GM19351 (cell line): ENCODE data around the gene GSTA4.

ENCODE experiments used
- ATAC-seq: cut with Tn5 transposase; IDR thresholded peaks from one replicate; pipeline ENCODE4 v1.9.1; 2021; ENCODE audit warnings: mild to moderate bottlenecking, moderate library complexity; ENCODE audit not compliant: unreplicated experiment

Gene GSTA4

DNA sequence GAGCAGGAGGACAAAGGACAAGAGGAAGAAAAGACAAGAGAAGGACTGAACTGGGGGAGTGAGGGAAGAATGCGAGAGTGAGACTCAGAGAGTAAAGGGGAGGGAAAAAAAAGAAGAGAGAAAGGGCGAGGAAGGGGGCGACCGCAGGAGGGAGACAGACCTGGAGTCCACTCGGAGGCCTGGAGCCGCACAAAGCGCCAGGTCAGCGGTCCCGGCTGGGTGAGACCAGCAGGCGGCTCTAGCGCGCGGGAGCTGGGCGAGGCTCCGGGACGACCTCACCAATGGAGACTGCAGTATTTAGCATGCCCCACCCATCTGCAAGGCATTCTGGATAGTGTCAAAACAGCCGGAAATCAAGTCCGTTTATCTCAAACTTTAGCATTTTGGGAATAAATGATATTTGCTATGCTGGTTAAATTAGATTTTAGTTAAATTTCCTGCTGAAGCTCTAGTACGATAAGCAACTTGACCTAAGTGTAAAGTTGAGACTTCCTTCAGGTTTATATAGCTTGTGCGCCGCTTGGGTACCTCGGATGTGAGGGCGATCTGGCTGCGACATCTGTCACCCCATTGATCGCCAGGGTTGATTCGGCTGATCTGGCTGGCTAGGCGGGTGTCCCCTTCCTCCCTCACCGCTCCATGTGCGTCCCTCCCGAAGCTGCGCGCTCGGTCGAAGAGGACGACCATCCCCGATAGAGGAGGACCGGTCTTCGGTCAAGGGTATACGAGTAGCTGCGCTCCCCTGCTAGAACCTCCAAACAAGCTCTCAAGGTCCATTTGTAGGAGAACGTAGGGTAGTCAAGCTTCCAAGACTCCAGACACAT, at the start of gene GSTA4:
Gene GSTA4, minus strand, starts transcription at position 196 of the 824 bp plus-strand sequence. CDS start 1,041 bp downstream, outside the sequence.
- ATAC-seq: peak; percentile 93

DNA sequence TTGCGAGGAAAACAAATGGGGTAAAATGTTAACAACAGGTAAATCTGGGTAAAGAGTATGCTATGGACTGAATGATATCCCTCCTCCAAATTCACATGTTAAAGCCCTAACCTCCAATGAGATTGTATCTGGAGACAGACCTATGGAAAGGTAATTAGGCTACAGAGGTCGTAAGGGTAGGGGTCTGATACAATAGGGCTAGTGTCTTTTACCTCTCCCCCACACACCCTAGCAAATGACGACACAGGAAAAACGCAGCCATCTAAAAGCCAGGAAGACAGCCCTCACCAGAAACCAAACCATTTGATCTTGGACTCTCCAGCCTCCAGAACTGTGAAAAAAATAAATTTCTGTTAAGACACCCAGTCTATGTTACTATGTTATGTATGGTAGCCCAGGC, 49.5 kb upstream of the GSTA4 start:
- no peak for ATAC-seq

- no peak for ATAC-seq
Observed at GRCh38 chr6:53044071-53044470, 49.0 kb upstream of the GSTA4 start.

- ATAC-seq: no peak
Observed at GRCh38 chr6:53043581-53043980, 48.5 kb upstream of the GSTA4 start.

DNA sequence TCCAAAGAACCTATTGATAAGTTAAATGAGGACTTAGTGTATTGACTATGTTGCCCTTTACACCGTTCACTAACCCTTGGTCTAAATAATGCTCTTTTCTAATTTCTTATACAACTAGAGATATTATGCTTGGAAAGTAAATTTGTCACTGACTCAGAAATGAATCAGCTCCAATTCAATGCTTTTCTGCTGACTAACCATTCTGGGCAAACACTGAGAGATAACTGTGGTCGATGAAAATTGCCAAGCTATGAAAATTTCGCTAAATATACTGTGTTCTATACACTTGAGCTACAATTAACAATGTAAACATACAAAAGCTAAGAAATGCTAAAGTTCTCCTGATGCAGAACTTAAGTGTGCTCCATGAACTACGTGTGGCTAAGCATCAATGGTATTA, 47.0 kb upstream of the GSTA4 start:
- no peak for ATAC-seq

DNA sequence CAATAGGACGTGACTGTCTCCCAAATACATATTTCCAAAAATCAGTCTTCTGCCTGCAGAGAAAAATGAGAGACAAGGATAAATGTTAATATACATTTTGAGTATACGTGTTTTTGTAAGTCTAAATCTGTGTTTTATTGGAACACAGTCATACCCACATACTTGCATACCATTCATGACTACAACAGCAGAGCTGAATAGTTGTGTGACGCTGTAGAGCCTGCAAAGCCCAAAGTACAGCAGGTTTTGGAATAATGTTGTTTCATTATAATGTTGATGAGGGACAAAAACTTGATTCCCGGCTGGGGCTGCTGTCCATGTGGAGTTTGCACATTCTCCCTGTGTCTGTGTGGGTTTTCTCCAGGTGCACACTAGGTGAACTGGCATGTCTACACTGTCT, 46.3 kb upstream of the GSTA4 start:
- ATAC-seq: no peak

- ATAC-seq: no peak
Observed at GRCh38 chr6:53038596-53038995, 43.5 kb upstream of the GSTA4 start.

- ATAC-seq: no peak
Observed at GRCh38 chr6:53038141-53038540, 43.1 kb upstream of the GSTA4 start.

- ATAC-seq: no peak
Observed at GRCh38 chr6:53035549-53036213, 40.6 kb upstream of the GSTA4 start.

- no peak for ATAC-seq
Observed at GRCh38 chr6:53033764-53034163, 38.7 kb upstream of the GSTA4 start.

- no peak for ATAC-seq
Observed at GRCh38 chr6:53032849-53033248, 37.8 kb upstream of the GSTA4 start.

DNA sequence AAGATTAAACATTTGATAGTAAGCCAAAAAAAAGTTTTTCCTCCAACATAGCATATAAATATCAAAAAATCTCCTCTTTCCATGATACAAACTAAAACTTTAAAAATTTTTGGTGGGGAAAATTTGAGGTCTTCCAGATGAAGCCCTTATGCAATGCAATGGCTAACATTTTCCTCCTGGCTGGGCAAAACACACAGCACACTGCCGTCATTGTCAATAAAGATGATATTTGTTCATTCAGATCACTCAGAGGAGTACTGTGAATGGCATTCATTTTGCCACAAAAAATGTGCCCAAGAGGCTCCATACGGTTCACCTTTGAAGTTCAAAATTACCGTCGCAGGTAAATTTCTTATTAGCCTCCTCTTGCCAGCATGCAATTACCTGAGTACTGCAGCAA, 36.2 kb upstream of the GSTA4 start:
- no peak for ATAC-seq

GRCh38 chr6:53029761-53030160, 34.7 kb upstream of the GSTA4 start:
- ATAC-seq: no peak

DNA sequence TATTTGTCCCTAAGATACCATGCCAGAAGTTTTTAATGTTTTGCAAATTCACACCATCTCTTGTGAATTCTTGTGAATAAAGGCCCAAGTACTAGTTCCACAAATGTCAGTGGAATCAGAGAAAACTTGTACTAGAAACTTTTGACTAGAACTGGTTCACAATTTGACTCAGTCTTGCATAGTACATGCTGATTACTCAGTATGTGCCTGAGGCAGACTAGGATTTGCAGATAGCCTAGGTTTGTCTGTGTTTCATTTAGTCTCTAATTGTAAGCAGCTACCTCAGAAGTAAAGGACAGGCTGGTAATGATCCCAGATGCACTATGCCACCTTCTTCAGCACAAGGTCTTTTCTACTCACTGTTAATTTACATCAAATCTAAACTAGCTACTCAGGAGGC, 34.2 kb upstream of the GSTA4 start:
- ATAC-seq: no peak

DNA sequence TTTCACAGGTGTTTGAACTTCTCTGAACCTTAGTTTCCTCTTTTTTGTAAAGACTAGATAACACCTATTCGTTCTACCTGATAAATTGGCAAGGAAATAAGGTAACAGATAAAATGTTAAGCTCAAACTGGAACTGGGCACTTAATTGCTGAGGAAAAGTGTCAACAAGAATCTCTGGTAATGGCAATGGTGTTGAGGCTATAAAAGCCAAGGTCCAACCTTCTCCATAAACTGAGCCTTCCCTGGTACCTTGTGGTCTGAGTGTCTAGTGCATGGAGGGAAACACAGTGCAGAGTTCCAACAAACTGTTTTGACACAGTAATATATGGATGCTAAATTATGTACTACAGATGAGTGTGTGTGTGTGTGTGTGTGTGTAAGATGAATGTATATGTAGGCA, 33.4 kb upstream of the GSTA4 start:
- ATAC-seq: no peak

GRCh38 chr6:53027131-53027718, 32.1 kb upstream of the GSTA4 start:
- ATAC-seq: no peak

- no peak for ATAC-seq
Observed at GRCh38 chr6:53026526-53026925, 31.4 kb upstream of the GSTA4 start.

GRCh38 chr6:53023323-53023722, 28.2 kb upstream of the GSTA4 start:
- no peak for ATAC-seq

GRCh38 chr6:53020005-53020744, 25.1 kb upstream of the GSTA4 start:
- no peak for ATAC-seq

DNA sequence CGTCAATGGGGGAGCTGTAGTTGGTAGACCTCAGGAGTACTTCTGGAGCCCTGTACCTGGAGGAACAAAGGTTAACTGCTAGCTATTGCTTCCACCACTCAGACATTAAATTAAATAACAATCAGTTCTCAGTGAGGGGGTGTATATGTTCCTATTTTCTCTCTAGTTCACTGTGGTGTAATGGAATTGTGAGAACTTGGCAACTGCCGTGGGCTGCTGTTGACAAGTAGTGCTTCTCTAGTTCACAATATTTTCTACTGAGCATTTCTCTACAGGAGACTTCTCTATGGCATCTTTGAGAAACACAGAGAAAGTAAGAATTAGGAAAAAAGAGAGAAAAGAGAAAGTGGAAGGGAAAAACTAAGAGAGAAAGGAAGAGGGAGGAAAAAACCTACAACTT, 23.4 kb upstream of the GSTA4 start:
- ATAC-seq: no peak

DNA sequence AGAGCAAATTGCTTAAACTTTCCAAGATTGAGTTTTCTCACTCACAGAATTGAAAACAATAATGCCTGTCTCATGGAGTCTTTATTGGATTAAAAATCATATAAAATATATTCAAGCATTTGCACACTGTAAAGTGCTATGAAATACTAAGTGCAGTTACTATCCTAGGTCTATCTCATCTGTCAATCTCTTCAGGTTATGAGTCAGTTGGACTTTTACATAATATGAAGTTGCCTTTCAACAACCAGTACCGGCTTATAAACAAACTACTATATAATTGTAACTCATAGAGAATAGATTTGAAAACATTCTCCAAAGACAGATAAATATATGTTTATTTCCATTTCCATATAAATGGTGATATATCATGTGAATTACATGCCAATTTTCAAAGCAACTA, 20.4 kb upstream of the GSTA4 start:
- no peak for ATAC-seq
